SKM-1 (cell line): Measurements from ENCODE around the gene RAG2.
A peak's percentile ranks its signal among the peaks of the same experiment; 100 is the strongest.

Experiments used
- DNase-seq: peaks from one replicate; lab custom pipeline; 2025; ENCODE audit not compliant: unreplicated experiment; lab: John Stamatoyannopoulos, UW

The RAG2 gene

DNA sequence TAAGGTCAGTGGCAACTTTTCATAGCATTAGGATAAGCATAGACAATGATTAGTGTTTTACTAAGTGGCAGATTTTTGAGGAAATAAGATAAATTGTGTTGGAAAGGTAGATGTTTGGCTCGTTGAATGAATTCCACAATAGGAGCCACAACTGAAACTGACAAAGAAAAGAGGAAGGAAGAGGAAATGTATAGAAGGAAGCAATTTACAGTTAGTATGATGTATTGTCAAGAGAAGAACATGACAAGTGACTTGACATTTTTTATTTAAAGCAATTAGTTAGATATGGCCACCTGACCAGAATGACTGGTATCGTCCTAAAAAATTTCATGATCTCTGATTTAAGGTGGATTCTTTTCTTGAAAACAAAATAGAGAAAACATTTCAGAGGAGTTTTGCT, 3.1 kb upstream of the RAG2 start:
- no peak for DNase-seq

DNA sequence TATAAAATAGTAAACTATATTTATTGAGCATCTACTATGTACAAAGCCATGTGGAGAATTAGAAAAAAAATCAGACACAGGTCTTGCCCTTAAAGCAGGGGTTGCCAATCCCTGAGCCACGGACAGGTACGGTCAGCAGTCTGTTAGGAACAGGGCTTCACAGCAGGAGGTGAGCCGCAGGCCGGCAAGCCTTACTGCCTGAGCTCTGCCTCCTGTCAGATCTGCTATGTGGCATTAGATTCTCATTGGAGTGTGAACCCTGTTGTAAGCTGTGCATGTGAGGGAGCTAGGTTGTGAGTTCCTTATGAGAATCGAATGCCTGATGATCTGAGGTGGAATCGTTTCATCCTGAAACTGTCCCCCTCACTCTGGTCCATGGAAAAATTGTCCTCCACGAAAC, 2.1 kb upstream of the RAG2 start:
- no peak for DNase-seq

DNA sequence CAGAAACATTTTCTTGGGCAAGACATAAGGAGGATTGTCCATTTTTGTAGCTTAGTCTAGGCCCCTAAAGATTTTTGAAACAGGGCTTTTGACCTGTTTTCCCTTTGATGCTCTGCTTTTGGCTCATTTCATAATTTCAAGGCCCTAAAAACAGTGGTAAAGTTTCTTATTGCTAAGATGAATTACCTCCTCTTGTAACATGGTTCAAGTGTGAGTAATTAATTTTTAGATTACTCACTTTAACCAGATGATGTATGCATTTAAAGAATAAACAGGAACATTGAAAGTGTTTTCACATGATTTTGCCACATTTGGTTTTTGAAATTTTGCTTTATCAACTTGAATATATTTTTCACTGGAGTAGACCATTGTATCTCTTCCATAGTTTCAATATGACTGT, 1.2 kb downstream of the RAG2 start:
- DNase-seq, result no peak

DNA sequence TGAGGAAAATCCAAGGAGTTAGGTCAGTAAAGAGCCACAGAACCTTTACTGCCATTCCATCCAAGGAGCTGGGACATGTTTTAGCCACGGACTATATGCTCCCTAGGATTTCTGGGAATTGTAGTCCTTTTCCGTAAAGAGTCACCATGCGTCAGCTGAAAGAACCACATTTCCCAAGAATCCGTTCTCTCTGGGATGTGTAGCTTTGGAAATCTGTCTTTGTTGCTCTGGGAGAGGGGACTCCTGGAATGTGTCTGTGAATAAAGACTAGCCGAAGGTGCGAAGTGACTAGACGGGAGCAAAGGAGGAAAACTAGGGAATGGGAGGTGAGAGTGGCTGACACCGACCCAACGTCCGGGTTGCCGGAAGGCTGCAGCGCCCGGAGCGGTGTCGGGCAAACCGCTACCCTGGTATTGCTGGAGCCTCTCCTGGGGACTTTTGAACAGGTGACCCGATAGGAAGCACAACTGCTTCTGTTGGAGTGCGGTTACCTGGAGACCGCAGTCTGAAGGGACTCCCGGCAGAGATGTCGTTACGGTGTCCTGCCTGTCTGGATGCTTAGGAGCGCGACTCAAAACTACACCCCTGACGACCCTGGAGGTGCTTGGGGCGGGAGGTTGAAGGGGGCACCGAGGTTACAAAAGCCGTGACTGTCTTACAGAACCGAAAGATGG, 3.6 kb downstream of the RAG2 start, which contains the start of gene IFTAP:
IFTAP (plus strand) TSS at position 187 of the 674 bp plus-strand sequence. CDS start 15,602 bp downstream, outside the sequence.
- DNase-seq, result peak; percentile 89

DNA sequence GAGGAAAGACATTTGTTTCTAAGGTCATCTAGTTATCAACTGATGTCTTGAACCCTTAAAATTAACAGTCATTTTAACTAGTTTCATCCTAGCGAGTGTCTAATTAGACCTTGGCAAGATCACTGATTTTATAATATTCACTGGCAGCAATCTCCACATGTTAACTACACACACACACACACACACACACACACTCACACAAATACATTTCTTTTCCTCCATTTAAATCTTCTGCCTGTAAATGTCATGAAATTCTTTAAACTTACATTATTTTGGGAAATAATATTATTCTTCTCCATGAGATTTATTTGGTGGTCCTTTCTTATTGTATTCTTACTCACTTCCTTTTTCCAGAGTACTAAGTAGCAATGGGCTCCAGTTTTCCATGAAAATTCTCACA, 6.6 kb downstream of the RAG2 start:
- DNase-seq, result no peak

DNA sequence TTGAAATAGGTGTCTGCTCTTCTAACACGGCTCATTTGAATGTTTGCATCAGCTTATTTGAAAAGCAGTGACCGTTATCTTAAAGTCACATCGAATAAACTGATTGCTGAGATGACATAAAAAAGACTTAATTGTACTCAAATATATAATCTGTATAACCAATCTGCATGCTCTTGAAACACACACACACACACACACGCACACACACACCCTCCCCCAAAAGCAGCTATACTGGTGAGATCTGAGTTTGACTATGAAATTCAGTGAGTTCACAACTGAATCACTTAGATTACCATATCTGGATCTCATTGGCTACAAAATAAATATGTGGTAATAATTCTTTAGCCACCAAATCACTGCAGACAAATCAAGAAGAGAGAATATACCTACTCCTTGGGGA, 7.5 kb downstream of the RAG2 start:
- no peak for DNase-seq

DNA sequence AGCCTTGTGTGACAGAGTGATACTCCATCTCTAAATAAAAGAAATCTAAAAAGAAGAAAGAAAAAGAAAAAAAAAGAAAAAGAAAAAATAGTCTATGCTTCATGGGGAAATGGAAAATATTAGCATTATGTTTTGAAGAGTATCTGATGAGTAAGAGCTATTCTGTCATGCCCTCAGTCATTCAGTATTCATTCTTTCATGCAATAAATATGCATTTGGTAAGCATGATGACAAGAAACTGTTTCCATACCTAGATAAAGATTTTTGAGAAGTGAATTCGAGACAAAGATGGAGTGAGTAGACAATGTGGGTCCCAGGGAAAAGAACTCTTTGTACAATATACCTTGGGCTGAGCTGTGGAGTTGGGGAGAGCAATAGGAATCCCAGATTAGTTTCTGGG, 9.9 kb downstream of the RAG2 start:
- no peak for DNase-seq

DNA sequence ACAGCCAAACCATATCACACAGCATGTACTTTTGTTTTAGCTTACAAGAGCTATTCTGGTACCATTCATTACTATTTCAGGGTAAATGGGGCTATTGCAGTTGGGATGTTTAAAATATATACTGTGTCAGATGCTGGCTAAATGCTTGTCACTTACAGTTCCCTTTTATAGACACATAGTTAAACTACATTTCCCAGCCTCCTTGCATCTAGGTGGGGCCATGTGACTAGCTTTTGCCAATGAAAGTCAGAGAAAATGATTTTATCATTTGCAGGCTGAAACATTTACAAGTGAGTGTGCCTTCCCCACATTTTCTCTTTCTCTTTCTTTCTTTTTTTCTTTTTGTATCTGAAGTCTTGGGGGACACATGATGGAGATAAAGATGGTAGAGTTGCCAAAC, 11.5 kb downstream of the RAG2 start:
- no peak for DNase-seq

DNA sequence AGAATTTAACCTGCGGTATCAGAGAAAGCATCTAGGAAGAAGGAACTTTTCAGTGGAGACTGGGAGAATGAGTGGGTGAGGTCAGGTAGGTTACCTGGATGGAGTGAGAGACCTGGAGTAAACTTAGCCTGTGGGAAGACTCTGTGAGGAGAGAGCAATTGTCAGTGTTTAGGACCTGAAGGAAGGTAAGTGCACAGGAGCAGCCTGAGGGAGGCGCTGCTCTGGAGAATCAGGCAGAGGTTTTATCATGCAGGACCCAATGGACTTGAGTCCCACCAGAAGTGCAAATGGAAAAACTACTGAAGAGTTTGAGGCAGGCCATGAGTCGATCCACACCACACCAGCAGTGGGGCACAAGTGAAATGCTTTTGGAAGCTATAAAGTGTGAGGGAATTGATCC, 14.4 kb downstream of the RAG2 start:
- no peak for DNase-seq

DNA sequence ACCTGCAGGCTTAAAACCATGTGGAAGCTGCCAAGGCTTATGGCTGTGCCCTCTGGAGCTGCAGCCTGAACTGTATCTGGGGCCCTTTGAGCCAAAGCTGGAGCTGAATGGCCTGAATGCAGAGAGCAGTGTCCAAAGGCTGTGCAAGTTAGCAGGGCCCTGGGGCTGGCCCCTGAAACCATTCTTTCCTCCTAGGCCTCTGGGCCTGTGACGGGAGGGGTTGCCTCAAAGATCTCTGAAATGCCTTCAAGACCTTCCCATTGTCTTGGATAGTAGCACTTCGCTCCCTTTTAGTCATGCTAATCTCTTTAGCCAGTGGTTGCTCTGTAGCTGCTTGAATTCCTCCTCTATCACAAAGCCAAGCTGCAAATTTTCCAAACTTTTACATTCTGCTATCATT, 16.5 kb downstream of the RAG2 start:
- no peak for DNase-seq

DNA sequence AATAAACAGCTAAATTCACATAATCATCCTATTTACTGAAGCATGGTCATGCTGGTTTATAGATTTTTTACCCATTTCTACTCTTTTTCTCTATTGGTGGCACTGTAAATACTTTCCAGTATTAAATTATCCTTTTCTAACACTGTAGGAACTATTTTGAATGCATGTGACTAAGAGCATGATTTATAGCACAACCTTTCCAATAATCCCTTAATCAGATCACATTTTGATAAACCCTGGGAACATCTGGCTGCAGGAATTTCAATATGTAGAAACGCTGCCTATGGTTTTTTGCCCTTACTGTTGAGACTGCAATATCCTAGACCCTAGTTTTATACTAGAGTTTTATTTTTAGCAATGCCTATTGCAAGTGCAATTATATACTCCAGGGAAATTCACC, 19.6 kb downstream of the RAG2 start:
- no peak for DNase-seq

DNA sequence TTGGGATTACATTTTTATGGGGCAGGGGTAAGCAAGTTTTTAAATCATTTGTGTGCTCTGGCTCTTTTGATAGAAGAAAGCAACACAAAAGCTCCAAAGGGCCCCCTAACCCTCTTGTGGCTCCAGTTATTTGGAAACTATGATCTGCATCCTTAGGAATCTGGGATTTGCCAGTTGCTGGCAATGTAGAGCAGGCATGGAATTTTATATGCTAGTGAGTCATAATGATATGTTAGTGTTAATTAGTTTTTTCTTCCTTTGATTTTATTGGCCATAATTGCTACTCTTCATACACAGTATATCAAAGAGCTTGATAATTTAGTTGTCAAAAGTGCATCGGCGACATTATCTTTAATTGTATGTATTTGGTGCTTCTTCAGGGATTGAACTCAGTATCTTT, 20.2 kb downstream of the RAG2 start:
- no peak for DNase-seq

DNA sequence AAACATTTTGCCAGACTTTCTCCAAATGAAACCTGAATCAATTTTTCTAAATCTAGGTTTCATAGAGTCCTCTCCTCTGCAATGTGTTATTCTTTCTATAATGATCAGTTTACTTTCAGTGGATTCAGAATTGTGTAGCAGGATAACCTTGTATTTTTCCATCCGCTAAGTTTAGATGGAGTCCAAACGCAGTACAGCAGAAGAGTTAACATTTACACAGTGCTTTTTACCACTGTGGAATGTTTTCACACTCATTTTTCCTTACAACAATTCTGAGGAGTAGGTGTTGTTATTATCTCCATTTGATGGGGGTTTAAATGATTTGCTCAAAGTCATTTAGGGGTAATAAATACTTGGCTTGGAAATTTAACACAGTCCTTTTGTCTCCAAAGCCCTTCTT, 20.7 kb downstream of the RAG2 start:
- no peak for DNase-seq

DNA sequence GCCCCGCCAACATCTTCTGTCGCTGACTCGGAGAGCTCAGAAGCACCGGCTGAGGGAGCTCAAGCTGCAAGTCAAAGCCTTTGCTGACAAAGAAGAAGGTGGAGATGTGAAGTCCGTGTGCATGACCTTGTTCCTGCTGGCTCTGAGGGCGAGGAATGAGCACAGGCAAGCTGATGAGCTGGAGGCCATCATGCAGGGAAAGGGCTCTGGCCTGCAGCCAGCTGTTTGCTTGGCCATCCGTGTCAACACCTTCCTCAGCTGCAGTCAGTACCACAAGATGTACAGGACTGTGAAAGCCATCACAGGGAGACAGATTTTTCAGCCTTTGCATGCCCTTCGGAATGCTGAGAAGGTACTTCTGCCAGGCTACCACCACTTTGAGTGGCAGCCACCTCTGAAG, 23.6 kb downstream of the RAG2 start:
- no peak for DNase-seq

DNA sequence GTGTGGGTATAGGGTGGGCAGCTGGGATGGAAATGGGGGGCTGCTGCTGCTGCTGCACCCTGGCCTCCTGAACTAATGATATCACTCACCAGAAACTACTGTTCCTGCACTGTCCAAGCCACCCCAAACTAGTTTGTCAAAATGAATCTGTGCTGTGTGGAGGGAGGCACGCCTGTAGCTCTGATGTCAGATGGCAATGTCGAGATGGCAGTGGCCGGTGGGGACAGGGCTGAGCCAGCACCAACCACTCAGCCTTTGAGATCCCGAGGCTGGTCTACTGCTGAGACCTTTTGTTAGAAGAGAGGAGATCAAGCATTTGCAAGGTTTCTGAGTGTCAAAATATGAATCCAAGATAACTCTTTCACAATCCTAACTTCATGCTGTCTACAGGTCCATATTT, 28.9 kb downstream of the RAG2 start:
- DNase-seq, result no peak

DNA sequence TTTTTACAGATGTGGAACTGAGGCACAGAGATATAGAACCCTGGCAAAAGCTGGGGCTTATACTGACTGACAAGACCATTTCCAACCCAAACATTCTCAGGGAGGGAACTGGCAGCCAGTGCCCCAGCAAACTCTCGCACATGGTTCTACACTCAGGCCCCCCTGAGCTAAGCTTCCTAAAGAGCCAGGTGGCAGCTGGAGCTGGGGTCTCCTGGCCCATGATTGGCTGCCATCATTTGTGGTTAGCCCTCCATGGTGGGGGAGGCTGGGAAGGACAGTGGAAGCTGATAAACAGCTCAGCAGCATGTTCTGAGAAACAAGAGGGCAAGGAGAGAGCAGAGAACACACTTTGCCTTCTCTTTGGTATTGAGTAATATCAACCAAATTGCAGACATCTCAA, 30.3 kb downstream of the RAG2 start, which contains the start of gene RAG1:
RAG1 (plus strand) TSS at position 314 of the 400 bp plus-strand sequence. CDS start 5,298 bp downstream, outside the sequence.
- DNase-seq, result no peak

DNA sequence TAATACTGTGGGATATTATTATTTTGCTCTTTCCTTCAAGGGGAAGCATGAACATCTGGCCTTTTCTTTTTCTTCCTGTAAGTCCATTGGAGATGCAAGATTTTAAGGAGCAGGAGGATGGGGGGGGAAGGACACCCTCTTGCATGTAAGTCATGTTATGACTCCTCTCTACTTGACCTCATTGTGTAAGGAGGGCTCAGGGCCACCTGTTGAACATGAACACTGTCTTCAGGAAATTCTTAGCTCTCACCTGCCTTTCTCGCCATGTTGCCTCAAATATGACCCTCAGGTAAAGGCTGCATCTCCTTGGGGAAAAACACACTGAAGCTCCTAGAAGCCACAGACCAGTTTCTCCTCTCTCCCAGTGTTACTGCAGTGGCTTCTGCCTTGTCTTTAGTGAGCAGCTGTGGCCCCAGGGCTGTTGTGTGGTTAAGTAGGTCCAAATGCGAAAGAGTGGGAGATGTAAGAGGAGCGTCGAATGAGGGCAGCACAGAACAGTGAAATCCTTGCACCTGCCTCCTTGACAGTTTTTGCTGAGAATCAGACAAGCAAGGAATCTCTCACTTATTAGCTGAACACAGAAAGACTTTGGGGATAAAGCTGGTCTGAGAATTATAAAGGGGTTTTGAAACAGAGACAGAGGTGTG, 31.5 kb downstream of the RAG2 start:
- DNase-seq, result no peak

DNA sequence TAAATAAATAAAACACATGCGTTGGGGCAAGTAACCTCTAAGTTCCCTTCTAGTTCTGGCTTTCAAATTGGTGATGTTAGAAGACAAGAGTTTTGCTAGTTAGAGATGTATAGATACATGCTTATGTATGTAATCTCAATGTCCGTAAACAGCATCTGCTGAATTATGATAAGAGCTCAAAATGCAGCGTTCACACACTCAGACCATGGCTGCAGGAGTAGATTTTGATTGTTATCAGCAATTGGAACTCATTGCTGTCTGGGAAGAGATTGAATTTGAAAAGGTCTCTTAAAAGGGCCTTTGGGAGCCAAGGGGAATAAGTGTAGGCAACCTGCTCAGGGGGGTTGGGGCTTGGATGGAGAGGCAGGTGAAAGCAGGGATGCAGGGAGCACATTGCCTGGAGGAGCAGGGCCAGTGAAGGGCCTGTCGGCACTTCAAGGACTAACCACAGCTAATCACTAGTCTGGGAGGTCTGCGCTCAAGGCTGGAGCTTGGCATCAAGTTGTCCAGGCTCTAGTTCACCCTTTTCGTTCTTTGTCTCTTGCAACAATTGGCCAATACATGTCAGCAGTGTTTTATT, 32.9 kb downstream of the RAG2 start:
- no peak for DNase-seq

DNA sequence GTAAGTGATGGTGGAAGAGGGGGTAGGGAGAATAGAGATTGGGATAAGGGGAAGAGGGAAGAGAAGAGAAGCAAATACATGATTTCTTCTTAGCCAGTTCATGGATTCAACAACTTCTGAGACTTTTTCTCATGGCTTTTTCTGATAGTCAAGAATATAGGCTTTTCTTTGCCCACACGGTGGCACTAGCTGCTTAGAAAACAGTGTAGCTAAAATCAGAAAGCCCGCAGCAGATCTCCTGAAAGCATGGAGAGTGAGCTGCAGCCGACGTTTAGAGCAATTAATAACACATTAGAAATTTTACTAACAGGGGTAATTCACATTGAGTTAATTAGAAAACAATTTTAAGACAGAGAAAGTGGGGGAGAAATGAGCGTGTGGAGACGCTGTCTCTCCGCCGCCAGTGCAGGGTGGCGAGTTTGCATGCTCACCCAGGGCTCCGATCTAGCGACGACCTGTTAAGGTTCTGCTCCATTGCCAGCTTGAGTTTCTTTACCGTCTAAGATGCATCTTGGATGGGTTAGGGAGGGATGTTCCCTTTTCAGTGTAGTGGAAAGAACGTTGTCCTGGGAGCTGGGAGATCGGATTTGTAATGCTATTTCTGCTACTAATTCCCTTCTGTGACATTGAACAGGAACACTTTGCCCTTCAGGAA, 33.5 kb downstream of the RAG2 start:
- DNase-seq, result peak; percentile 38

DNA sequence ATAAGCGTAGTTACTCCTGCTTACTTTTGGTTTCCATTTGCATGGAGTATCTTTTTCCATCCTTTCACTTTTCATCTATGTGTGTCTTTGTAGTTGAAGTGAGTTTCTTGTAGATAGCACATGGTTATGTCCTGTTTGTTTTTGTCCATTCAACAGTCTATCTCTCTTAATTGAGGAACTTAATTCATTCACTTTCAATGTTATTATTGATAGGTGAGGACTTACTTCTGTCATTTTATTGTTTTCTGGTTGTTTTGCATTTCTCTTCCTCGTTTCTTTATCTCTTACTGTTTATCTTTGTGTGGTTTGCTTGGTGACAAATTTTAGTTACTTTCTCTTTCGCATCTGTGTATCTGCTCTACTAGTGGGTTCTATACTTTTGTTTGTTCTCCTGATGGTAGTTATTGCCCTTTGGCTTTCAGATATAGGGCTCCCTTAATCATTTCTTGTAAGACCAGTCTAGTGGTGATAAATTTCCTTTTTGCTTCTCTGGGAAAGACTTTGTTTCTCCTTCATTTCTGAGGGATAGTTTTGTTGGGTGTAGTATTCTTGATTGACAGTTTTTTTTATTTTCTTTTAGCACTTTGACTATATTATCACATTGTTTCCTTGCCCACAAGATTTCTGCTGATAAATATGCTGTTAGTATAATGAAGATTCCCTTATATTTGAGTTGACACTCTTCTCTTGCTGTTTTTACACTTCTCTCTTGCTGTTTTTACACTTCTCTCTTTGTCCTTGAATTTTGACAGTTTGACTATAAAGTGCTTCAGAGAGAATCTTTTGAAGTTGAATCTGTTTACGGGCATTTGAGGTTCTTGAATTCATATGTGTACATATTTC, 39.2 kb downstream of the RAG2 start:
- DNase-seq, result no peak

DNA sequence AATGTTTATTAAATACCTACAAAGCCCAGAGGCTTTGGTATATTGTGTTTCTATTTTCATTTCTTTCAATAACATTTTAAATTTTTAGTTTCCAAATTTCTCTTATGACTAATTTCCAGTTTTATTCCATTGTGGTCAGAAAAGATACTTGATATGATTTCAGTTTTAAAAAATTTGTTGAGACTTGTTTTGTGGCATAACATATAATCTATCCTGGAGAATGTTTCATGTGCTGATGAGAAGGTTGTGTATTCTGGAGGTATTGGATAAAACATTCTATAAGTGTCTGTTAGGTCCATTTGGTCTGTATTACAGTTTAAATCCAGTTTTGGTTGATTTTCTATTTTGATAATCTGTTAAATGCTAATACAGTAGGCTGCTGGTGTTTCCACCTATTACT, 40.0 kb downstream of the RAG2 start:
- DNase-seq, result no peak
